Endothelial cell of umbilical vein (primary cell): ENCODE data around the gene CCDC93.

Experiments used
- EZH2 ChIP-seq: IDR thresholded peaks from 2 replicates; pipeline ENCODE4 v1.6.1; 2012; ENCODE audit warnings: borderline replicate concordance, low read depth, mild to moderate bottlenecking, moderate library complexity, low read length, inconsistent platforms; ENCODE audit not compliant: severe bottlenecking
- GATA2 ChIP-seq: IDR thresholded peaks from 2 replicates; pipeline ENCODE4 v1.7.0; 2011; ENCODE audit warnings: low read depth, mild to moderate bottlenecking, moderate library complexity, mixed read lengths, low read length; ENCODE audit not compliant: insufficient read length, insufficient read depth
- JUN ChIP-seq: IDR thresholded peaks from 2 replicates; pipeline ENCODE4 v1.6.1; 2011; ENCODE audit warnings: borderline replicate concordance, low read depth; ENCODE audit not compliant: insufficient read length, insufficient read depth
- POLR2A ChIP-seq: IDR thresholded peaks from 2 replicates; pipeline ENCODE4 v1.6.1; 2012; ENCODE audit warnings: low read depth, mild to moderate bottlenecking, control low read depth, low read length
- POLR2AphosphoS5 ChIP-seq: IDR thresholded peaks from 2 replicates; pipeline ENCODE4 v1.6.1; 2012; ENCODE audit warnings: low read depth, mild to moderate bottlenecking, control low read depth, low read length, moderate library complexity; ENCODE audit not compliant: insufficient read depth
- TF ChIP-seq, protein P1 (sequence below), 2 donors: IDR thresholded peaks; 1 replicate in 1 of 2; 2 replicates in 1 of 2; pipeline ENCODE4 v1.5.1; 2011; ENCODE audit warnings: low read length in 2 of 2, mild to moderate bottlenecking in 2 of 2, moderate library complexity in 2 of 2, control low read depth in 1 of 2, inconsistent platforms in 1 of 2, low read depth in 1 of 2; ENCODE audit not compliant: insufficient read depth in 1 of 2; ENCODE audit errors: extremely low read depth in 1 of 2

DNA sequence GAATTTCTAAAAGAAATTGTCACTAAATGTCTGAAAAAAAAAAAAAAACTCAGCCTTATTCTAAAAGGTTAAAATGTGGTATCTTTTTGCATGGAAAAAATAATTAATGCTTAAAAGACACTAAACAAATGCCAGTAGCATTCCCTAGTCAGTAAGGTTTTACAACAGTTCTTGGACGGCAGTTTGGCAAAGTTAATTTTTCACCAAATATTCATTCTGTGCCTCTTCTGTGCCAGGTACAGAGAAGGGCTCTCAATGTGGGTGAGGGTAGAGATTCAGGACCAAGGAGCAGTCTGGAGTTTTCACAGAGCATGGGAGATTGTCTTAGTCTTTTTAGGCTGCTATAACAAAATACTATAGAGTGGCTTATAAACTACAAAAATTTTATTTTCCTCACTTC, 6.0 kb upstream of the CCDC93 start:
- TF ChIP-seq POLR2A (no peak), GATA2 (no peak), EZH2 (no peak), POLR2AphosphoS5 (no peak), JUN (no peak)
- TF ChIP-seq, protein P1, sequence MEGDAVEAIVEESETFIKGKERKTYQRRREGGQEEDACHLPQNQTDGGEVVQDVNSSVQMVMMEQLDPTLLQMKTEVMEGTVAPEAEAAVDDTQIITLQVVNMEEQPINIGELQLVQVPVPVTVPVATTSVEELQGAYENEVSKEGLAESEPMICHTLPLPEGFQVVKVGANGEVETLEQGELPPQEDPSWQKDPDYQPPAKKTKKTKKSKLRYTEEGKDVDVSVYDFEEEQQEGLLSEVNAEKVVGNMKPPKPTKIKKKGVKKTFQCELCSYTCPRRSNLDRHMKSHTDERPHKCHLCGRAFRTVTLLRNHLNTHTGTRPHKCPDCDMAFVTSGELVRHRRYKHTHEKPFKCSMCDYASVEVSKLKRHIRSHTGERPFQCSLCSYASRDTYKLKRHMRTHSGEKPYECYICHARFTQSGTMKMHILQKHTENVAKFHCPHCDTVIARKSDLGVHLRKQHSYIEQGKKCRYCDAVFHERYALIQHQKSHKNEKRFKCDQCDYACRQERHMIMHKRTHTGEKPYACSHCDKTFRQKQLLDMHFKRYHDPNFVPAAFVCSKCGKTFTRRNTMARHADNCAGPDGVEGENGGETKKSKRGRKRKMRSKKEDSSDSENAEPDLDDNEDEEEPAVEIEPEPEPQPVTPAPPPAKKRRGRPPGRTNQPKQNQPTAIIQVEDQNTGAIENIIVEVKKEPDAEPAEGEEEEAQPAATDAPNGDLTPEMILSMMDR (IDR thresholded peaks at IDR 0.05; ENCODE audit: extremely low read depth in 1 of 2, insufficient read depth in 1 of 2, low read depth in 1 of 2, low read length in 2 of 2): no peak
